SK-N-DZ (cell line): Measurements from ENCODE around the gene WDR35.
A peak's percentile ranks its signal among the peaks of the same experiment; 100 is the strongest.
"Not testable (repeated sequence)": the region's sequence is repeated elsewhere in the genome, so short reads cannot be mapped to it uniquely, and the experiment has no call there.

Experiments
- DNase-seq: peaks from one replicate; pipeline ENCODE4 v3.0.0-alpha.2; 2015; ENCODE audit warnings: low spot score

WDR35 gene

DNA sequence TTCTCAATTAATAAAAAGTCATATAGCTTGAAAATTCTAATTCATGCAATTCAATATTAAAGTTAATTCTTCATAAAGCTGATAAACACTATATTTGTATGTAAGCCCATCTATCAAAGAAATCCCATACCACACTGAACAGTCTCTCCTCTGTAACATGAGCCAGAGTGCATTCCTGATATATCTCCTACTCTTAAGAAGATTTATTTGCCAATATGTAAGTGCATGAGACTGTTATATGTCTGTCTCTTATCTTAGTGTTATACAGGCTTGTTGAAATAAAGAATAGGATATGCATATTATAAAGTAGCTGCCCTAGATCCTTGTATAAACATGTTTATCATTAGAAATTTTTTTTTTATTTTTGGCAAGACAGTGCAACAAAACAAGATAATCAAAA is 47.7 kb downstream of the WDR35 start:
- no peak for DNase-seq

DNA sequence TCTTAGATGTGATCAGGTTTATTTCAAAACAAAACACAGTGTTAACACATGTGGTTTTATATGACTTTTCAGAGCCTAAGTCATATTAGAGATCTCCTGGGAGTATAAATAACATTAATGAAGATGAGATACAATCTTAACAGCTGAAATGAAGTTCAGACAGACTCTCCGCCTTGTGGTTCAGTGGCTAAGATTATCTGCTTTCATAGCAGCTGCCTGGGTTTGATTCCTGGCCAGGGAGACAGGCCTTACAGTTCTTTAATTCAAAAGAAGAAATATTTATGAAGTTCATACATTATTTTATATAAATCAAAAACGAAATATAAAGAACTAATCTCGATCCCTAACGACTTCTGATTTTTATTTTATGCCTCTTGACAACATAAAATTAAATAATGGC is 52.9 kb downstream of the WDR35 start:
- no peak for DNase-seq

DNA sequence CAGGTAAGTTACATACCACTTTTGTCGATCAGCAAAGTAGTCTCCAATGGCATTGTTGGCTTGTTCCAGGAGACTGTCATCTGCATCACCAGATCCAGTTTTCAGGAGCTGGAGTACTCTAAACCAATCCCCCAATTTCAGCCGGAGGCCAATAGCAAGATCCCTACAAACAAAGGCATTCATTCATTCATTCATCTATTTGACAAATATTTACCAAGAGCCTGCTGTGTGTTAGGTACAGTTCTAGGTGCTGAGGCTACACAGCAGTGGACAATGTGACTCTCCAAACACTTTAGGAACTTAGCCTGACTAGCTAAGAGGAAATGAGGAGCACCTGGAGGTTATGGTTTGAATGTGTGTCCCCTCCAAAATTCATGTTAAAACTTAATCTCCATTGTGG is 53.7 kb downstream of the WDR35 start:
- no peak for DNase-seq

DNA sequence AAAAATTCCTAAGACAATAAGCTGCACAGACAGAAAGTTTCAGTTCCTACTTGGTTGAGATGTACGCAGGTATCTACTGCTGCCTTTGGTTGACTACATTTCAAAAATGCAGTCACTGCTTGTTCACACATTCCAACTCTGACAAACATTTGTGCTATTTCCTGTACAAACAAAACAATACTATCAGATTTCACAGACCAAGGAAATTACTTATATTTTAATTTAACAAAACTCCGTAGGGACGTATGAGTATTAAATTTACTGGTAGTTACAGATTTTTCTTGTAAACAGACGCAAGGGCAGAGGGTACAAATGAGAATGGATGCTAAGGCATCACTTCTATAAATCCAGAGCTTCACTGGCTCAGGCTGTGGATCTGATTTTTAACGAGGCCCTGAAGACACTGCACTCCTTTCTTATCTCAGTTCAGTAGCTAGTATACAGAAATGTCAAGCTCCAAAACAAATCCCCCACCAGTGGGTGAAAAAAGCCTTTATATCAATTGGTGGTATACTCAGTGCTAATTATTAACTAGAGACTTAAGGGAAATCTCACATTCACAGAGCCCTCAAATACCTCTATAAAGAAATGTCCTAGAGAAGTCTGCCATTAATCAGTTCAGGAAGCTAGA is 56.4 kb downstream of the WDR35 start:
- DNase-seq = no peak

DNA sequence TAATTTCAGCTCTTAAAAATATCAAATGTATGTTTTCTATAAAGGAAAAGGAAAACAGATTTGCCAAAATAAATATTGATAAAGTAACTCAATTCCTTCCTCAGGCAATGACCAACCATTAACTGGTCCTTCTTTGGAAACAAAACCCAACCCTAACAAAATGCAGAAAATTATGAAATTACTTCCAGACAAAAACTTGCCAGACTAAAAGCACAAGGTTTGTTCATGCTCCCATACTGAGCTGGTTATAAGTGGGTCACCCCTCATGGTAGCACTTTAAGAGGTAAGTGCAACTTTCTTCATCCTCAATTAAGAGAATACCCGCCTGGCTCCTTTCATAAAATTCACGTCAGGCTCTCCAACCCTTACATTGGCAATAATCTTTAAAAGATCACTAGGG is 57.0 kb downstream of the WDR35 start:
- DNase-seq = no peak

DNA sequence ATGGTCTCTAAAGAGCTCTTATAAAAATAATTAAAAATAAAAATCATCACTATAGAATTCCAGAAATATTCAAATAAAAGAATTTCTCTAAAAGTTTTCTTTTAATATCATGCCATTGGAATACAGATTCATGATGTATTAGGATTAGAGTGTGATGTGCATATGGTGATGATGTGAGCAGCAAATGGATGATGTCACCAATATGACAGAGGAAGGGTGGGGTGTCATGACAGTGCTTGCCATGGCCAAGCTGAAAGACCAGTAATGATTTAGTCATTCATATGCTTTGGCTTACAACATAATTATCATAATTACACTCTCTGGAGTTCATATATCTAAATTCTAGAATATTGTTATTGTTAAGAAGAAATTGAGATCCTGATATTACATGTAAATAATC is 60.7 kb downstream of the WDR35 start:
- DNase-seq = no peak

DNA sequence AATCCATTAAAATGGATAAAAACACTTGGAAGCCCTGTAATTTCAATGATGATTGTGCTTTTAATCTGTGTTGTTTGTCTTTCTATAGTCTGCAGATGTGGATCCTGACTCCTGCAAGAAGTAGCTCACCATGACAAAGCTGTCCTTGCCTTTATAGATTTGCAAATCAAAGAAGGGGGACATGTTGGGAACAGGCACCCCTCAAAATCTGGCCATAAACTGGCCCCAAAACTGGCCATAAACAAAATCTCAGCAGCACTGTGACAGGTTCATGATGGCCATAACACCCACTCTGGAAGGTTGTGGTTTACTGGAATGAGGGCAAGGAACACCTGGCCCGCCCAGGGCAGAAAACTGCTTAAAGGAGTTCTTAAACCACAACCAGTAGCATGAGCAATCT is 62.1 kb downstream of the WDR35 start:
- DNase-seq = not testable (repeated sequence)

DNA sequence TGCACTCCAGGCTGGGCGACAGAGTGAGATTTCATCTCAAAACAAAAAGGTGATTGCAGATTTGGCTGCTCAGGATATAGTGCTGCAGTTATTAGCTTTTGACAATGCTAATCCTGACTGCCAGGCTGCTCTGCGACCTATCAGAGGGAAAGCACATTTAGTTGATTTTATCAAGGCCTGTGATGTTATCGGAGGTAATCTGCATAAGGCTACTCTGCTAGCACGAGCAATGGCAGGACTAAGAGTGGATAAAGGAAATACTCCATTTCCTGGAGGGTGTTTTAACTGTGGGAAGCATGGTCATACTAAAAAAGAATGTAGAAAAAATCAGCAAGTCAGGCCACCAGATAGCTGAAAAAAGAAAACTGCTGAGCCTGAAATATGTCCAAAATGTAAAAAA is 65.4 kb downstream of the WDR35 start:
- DNase-seq = not testable (repeated sequence)

DNA sequence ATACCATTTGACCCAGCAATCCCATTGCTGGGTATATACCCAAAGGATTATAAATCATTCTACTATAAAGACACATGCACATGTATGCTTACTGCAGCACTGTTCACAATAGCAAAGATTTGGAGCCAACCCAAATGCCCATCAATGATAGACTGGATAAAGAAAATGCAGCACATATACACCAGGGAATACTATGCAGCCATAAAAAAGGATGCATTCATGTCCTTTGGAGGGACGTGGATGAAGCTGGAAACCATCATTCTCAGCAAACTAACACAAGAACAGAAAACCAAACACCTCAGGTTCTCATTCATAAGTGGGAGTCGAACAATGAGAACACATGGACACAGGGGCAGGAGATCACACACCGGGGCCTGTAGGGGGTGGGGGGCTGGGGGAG is 67.7 kb downstream of the WDR35 start:
- not testable (repeated sequence) for DNase-seq

DNA sequence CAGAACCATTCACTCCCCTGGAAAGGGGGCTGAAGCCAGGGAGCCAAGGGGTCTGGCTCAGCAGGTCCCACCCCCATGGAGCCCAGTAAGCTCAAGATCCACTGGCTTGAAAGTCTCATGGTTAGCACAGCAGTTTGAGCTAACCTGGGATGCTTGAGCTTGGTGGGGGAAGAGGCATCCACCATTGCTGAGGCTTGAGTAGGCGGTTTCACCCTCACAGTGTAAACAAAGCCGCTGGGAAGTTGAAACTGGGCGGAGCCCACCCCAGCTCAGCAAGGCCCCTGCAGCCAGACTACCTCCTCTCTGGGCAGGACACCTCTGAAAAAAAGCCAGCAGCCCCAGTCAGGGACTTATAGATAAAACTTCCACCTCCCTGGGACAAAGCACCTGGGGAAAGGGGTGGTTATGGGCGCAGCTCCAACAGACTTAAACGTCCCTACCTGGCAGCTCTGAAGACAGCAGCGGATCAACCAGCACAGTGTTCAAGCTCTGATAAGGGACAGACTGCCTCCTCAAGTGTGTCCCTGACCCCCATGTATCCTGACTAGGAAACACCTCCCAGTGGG is 73.4 kb downstream of the WDR35 start:
- DNase-seq = no peak

DNA sequence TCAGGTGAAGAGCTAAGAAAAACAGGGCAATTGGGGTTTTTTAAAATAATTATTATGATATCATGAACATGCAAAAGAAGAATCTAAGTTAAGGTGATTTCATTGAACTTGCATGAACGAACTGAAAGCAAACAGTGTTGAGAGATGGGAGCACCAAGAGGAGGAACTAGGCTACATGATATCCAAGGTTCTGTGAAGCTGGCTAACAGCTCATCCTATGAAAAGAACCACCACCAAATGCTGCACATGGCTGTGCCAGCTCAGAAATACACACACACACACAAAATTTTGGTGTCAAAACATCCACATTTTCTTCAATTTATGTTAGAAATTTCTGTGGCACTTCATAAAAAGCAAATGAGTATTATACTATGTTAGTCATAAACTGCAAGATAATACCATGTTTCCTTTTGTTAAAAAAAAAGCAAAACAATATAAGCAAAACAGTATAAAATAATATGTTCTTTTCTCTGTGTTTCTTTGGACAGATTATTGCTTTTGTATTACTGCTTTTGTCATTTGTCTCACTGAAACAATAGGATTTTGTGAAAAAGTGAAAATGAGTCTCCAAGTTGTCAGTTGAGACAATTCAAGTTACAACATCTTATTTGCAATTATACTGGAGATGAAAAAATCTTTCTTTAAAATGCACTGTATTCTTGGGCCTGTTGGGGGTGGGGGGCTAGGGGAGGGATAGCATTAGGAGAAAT is 75.5 kb downstream of the WDR35 start:
- no peak for DNase-seq

DNA sequence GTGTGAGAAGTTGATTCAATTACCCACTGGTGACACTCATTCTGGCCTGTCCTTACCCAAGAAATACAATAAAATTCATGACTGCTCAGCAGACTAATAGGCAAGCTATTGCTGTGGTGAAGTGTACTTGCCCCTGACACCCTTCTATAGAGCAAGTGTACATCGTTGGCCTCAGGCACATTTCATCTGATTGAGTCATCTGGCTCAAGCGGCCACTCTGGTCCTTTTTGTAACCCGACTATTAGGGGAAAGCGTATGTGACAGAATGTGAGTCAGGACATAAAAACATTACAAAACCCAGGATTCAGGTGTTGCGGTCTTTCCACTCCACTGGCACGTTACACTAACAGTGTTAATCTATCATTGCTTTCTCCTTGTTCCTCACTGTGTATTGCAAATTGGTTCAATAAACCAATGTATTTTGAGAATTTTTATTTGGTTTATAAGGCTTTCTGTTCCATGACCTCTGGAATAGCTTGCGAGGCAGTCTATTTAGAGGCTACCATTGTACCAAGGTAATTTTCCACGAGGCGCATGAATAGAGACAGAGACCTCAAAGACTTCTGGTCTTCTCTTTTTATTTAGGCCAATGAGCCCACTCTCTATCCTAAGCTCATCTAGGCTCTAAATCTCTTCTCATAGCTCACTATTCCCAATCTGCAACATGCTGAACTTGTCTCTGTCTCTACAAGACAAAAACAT is 77.9 kb downstream of the WDR35 start:
- no peak for DNase-seq

DNA sequence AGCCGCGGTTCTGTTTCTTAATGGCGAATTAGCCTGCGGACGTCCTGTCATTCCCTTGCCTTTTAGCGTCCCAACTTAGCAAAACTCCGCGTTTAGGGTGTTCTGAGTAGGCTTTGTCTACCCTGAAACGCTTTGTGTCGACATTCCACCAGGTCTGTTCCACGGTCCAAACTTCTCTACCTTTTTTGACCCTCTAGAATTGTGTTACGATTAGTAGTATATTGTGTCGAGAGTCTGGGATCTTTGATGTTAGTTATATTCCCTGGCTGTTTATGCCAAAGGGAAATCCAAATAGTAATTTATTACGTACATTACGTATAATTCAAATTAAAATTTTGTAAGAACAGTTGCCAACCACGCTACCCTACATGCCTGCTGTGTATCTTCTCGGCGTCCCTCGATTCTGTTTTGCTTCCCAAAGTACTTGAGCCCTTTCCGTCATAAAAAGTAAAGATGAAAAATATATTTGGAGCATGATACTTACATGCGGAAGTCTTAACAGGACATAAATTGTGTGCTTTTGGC is 87.6 kb downstream of the WDR35 start:
- no peak for DNase-seq

DNA sequence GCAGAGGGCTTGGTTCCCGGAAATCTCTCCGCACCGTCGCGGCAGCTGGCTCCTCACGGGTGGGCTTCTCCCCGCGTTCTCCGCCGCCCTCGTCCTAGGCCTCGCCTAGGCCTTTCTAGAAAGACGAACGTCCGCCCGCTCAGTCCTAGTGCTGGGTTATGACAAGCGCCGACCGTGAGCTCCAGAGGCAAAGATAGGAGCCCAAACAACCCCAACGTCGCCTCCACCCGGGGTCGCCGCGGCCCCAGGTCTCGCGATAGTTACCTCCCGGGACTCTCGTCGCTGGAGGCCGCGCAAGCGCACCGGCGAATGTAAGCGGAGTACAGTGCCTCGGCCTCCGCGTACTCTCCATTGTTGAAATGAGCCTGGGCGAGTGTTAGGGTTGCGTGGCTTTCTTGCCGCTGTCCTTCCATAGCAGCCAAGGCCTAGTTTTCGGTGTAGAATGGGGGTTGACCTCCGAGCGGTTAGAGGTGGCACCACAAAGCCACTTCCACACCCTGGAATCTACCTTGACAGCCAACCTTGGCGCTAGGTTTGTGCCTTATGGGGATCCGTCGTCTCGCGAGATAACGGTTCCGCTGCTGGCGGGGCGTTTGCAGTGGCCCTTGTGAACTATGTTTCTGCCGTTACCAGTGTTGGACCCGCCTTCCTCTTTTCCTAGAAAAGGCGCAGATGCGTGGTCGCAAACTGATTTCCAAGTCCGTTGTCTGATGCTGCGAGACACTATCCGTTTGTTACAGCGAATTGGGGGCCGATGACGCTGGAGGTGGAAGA is 88.3 kb downstream of the WDR35 start, which contains the start of gene TTC32:
TSS of gene TTC32 (minus strand) at position 542 of the 774 bp plus-strand sequence. CDS start at position 413, 129 bp downstream.
- DNase-seq = peak; percentile 92

DNA sequence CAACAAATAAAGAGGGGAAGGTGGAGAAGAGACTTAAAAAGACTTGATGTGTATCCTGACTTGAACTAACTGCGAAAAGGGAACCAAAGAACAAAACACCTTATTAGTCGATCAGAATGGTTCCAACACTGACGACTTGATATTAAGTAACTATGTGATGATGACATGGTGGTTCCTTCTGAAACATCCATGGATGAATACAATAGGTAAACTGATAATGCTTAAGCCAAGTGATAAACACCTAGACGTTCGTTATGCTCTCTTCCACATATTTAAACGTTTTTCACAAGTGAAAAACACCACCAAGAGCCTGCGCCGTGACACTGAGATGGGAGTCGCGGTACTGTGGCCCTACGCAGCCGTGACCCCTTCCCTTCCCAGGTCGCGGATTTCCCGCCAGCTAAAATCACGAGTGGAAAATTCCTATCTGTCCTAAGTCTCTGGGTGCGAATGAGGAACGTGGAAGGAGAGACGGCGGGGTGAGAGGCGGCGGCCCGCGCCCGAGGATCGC is 88.9 kb downstream of the WDR35 start:
- DNase-seq = no peak

DNA sequence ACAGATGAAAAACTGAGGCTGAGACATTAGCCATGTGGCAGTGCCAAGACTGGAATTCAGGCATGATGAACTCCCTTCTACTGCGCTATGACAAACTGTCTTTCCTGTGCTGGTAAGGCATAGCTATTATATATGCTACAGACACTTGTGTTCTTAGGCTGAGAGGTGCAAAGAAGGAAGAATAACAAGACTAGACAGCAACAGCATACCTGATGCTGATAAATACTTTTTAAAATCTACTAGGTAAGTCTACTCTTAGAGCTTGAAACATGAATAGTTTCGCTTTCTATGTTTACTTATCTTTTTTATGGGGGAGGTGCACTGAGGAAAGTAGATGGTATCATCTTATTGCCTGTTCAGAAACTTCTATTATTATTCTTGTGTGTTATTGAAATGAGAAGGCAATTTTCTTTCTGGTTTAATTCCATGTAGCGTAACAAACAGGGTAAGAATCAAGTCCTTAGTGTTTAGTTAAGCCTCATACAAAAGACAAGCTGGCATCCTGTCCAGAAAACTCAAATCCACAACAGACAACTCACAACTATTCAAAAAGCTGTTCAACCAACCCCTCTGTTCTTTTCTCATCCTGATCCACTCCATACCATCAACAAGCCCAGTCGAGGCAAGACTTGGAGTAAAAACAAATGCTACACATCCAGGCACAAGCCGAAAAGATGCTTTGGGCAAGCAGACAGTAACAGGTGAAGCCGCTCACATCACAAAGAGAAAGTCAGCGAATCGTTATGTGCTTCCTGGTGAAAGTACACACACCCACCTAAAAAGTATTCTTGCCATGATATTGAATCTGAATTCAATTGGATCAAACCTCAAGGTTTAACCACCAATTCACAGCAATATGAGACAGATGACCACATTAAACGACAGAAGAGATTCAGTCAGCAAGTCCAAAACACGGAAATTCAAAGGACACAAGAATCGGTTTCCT is 89.6 kb downstream of the WDR35 start:
- DNase-seq = no peak

DNA sequence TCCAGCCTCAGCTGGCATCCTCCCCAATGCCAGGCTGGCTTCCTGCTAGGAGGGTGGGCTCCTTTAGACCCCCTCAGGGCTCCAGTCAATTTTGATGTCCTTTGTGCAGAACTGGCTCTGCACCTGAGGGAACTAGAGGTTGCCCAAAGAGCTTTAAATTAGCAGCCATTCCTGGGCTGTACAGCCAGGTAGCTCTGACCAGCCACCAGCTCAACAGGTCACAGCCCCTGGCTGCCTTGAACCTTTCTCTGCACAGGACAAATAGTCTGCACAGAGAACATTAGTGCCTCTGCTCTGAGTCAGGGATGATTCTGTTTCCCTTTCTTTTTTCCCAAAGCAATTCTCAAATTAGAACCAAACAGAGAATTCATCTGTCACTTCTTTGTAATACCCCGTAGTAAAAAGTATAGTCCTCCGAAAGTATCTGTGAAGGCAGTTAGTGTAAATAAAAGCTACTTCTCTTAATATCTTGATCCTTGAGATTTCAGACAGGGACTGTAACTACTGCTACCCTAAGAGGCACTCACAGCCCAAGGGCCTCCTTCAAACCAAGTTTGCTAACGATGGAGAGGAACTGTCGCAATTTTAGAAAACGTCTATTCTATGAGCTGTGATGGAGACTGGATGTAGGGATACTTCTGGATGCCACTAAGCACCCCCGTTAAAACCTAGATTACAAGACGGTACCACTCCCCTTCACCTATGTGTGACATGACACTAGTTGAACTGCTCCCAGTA is 91.1 kb downstream of the WDR35 start:
- DNase-seq = no peak

DNA sequence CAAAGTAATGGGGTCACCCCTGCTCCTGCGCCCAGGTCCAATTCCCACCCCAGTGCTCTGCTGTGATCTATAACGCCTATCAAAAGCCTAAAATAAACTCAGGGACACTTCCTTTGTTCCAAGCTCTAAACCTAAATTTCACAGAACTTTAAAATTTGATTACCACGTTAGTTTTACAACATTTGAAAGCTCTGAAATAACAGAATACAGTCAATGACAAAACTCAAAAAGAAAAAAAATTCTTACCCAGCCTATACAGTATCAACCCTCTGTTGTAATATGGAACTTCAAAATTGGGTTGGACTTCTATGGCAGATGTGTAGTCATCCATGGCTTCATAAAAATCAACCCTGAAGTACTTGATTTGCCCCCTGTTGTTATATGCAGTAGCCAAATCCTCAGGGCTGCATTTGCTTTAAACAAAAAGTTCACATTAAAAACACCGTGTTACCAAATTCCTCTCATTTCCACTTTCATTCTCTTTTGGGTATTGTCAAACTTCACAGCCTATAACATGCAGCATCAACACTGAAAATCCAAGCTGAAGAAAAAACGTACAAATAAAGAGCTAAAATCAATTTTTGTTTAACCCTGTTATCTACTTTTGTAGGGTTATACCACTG is 92.2 kb downstream of the WDR35 start:
- DNase-seq = no peak

DNA sequence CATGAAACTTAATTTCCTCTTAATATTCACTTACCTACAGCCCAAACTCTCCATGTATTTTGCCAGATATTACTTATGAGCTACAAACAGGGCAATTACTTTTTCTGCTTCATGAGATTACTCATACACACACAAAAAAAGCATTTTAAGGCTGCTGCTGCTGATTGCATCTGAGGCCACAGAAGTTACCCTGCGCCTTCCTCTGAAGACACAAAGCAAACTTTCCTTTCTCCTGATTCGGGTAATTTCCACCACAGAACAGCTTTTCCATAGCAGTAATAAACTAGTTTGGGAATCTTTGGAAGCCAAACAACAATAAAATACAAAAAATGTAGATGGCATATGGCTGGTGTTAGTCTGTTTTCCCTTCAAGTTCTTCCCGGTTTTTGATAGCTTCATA is 94.4 kb downstream of the WDR35 start:
- no peak for DNase-seq
